Keratinocyte (primary cell): ENCODE results near the gene ZBTB48. TPM values are rescaled to one million over a fixed set of nuclear protein-coding genes. Genes with fewer than 3 reads are reported as not detected.

Experiments used
- DNase-seq: peaks from one replicate; pipeline ENCODE4 v3.0.0-alpha.2; 2011; ENCODE audit warnings: low read depth, missing footprints, low spot score
- FAIRE-seq: peaks from 2 replicates; lab custom pipeline; 2011; peaks lifted over from hg19 to GRCh38; lab: Jason Lieb, UNC
- H2AFZ ChIP-seq: 2 replicates; pipeline ENCODE4 v1.6.0; 2012; ENCODE audit warnings: low read length, control low read depth, inconsistent platforms; ENCODE audit not compliant: control insufficient read depth
- H3K27ac ChIP-seq: 2 replicates; pipeline ENCODE4 v1.5.1; 2011; ENCODE audit warnings: low read length; ENCODE audit not compliant: control insufficient read depth, insufficient read depth
- H3K27me3 ChIP-seq: 3 replicates; pipeline ENCODE4 v1.6.0; 2011; ENCODE audit warnings: low read length; ENCODE audit not compliant: control insufficient read depth, insufficient read depth; ENCODE audit errors: extremely low read depth
- H3K36me3 ChIP-seq, 2 experiments: 2 replicates in 1 of 2; 3 replicates in 1 of 2; pipeline ENCODE4 v1.5.1; 2011; ENCODE audit warnings: low read length in 2 of 2, mild to moderate bottlenecking in 1 of 2; ENCODE audit not compliant: control insufficient read depth in 2 of 2, insufficient read depth in 2 of 2; ENCODE audit errors: extremely low read depth in 1 of 2
- H3K4me1 ChIP-seq: 3 replicates; pipeline ENCODE4 v1.5.1; 2011; ENCODE audit warnings: low read length; ENCODE audit not compliant: control insufficient read depth, insufficient read depth; ENCODE audit errors: extremely low read depth
- H3K4me2 ChIP-seq: 3 replicates; pipeline ENCODE4 v1.6.0; 2011; ENCODE audit warnings: low read depth, low read length; ENCODE audit not compliant: control insufficient read depth, insufficient read depth; ENCODE audit errors: extremely low read depth
- H3K4me3 ChIP-seq, 3 experiments: fragments of 200-600 bp in 1 of 3; sonication (generic) in 1 of 3; 2 replicates in 2 of 3; 3 replicates in 1 of 3; pipeline ENCODE4 v1.5.1; 2011 to 2016; ENCODE audit warnings: low read length in 3 of 3, mild to moderate bottlenecking in 3 of 3, control low read depth in 2 of 3, inconsistent platforms in 1 of 3, low read depth in 1 of 3, mixed read lengths in 1 of 3, mixed run types in 1 of 3, moderate library complexity in 1 of 3; ENCODE audit not compliant: control insufficient read depth in 2 of 3, insufficient read depth in 2 of 3; ENCODE audit errors: extremely low read depth in 1 of 3
- H3K79me2 ChIP-seq: 2 replicates; pipeline ENCODE4 v1.6.0; 2012; ENCODE audit warnings: low read length; ENCODE audit not compliant: control insufficient read depth, insufficient read depth
- H3K9ac ChIP-seq: 3 replicates; pipeline ENCODE4 v1.6.0; 2011; ENCODE audit warnings: low read length; ENCODE audit not compliant: control insufficient read depth, insufficient read depth; ENCODE audit errors: extremely low read depth
- H3K9me1 ChIP-seq: 3 replicates; pipeline ENCODE4 v1.6.0; 2011; ENCODE audit warnings: low read length; ENCODE audit not compliant: control insufficient read depth, insufficient read depth; ENCODE audit errors: extremely low read depth
- H3K9me3 ChIP-seq: 2 replicates; pipeline ENCODE4 v1.5.1; 2012; ENCODE audit warnings: low read depth, low read length; ENCODE audit not compliant: control insufficient read depth
- H4K20me1 ChIP-seq: 3 replicates; pipeline ENCODE4 v1.6.0; 2011; ENCODE audit warnings: low read length; ENCODE audit not compliant: control insufficient read depth, insufficient read depth; ENCODE audit errors: extremely low read depth
- CTCF ChIP-seq, 3 experiments: IDR thresholded peaks in 1 of 3; conservative IDR thresholded peaks in 1 of 3; optimal IDR thresholded peaks in 1 of 3; 2 replicates in 2 of 3; 3 replicates in 1 of 3; pipeline versions ENCODE3 to v1.5.1; 2011; ENCODE audit warnings: low read length in 3 of 3, mild to moderate bottlenecking in 3 of 3, moderate library complexity in 2 of 3, control low read depth in 1 of 3, inconsistent platforms in 1 of 3; ENCODE audit not compliant: insufficient read depth in 2 of 3; ENCODE audit errors: extremely low read depth in 1 of 3
- EZH2 ChIP-seq: IDR thresholded peaks from one replicate; pipeline ENCODE4 v1.6.1; 2012; ENCODE audit warnings: inconsistent platforms, mild to moderate bottlenecking, low read length, moderate library complexity
- dilution Hi-C: fragments of 300-500 bp; cut with MboI; formaldehyde crosslinking; loops from one replicate; pipeline ENCODE4 v1.7.0; 2020; ENCODE audit warnings: low sequenced_read_pairs; ENCODE audit not compliant: extremely low pct_ligation_motif_present
- polyA plus RNA-seq, 5 experiments: library from polyadenylated mRNA; depleted of rRNA in 3 of 5; stranded (reverse) in 3 of 5; stranded (forward) in 1 of 5; unstranded in 1 of 5; fragments of >200 nt; gene quantifications; 1 replicate in 1 of 5; 2 replicates in 3 of 5; 3 replicates in 1 of 5; pipeline versions ENCODE4 v1.2.1 to v1.2.3, GENCODE V29; 2011 to 2012; ENCODE audit warnings: missing spikeins in 2 of 5, low read depth in 1 of 5, low replicate concordance in 1 of 5

The ZBTB48 gene
- polyA plus RNA-seq, 1 donor (not counting 4 experiments of a cell fraction or from before 2014, with no cell fraction given), result 10.9 TPM

GRCh38 chr1:6619045-6619444 is 39.3 kb downstream of the ZBTB48 start:
- Histone ChIP-seq H3K9me3 (no peaks in the 10 kb centered on the region), H3K4me2 (no peak overlapping the region), H3K79me2 (peaks cover 41% of the 10 kb centered on the region), H3K4me3 (no peak overlapping the region), H3K9ac (no peak overlapping the region), H3K27ac (no peak overlapping the region), H3K4me1 (no peaks in the 10 kb centered on the region), H4K20me1 (peaks cover 2% of the 10 kb centered on the region), H3K27me3 (no peaks in the 10 kb centered on the region), H2AFZ (no peak overlapping the region), H3K9me1 (no peaks in the 10 kb centered on the region), H3K36me3 (peaks cover 24 to 26% of the 10 kb centered on the region in 2 experiments)
- dilution Hi-C loops, result no loop called here
- FAIRE-seq, result no peak
- TF ChIP-seq CTCF (optimal IDR thresholded peaks at IDR 0.05 in 1 of 3, IDR thresholded peaks at IDR 0.05 in 1 of 3, conservative IDR thresholded peaks at IDR 0.05 in 1 of 3; ENCODE audit: extremely low read depth in 1 of 3, insufficient read depth in 2 of 3, low read length in 3 of 3), result no peak
- TF ChIP-seq EZH2, result no peak
- DNase-seq, result no peak

GRCh38 chr1:6621429-6622391 is 41.9 kb downstream of the ZBTB48 start:
- Histone ChIP-seq H3K9me3 (no peaks in the 10 kb centered on the region), H3K36me3 (peaks cover 21 to 26% of the 10 kb centered on the region in 2 experiments), H3K9ac (no peak overlapping the region), H3K4me2 (no peak overlapping the region), H4K20me1 (peaks cover 2% of the 10 kb centered on the region), H2AFZ (no peak overlapping the region), H3K27me3 (no peaks in the 10 kb centered on the region), H3K79me2 (peaks cover 34% of the 10 kb centered on the region), H3K4me3 (no peak overlapping the region), H3K27ac (no peak overlapping the region), H3K9me1 (no peaks in the 10 kb centered on the region), H3K4me1 (peaks cover 11% of the 10 kb centered on the region)
- dilution Hi-C loops, result no loop called here
- FAIRE-seq (no peak), DNase-seq (no peak)
- TF ChIP-seq CTCF (optimal IDR thresholded peaks at IDR 0.05 in 1 of 3, IDR thresholded peaks at IDR 0.05 in 1 of 3, conservative IDR thresholded peaks at IDR 0.05 in 1 of 3; ENCODE audit: extremely low read depth in 1 of 3, insufficient read depth in 2 of 3, low read length in 3 of 3) (no peak), EZH2 (no peak)
